Measurements from ENCODE around the gene ETS1.

DNA sequence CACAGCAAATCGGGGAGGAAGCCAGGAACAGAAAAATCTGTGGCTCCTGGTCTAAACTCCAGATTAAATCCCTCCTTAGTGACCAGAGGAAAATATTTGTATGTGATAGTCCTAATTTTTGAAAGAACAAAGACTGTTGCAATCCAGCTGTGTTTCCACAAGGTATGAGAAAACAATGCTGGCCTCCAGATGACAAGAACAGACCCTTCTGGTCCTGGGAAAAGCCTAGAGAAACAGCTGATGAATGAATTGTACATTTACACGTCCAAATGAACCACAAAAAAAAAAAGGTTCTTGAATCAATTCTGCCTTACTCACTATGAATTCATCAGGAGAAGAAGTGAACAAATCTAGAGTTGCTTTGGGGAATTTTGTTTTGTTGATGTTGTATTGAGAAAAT lies 63.7 kb downstream of the ETS1 start:
- TF ChIP-seq, protein P1, sequence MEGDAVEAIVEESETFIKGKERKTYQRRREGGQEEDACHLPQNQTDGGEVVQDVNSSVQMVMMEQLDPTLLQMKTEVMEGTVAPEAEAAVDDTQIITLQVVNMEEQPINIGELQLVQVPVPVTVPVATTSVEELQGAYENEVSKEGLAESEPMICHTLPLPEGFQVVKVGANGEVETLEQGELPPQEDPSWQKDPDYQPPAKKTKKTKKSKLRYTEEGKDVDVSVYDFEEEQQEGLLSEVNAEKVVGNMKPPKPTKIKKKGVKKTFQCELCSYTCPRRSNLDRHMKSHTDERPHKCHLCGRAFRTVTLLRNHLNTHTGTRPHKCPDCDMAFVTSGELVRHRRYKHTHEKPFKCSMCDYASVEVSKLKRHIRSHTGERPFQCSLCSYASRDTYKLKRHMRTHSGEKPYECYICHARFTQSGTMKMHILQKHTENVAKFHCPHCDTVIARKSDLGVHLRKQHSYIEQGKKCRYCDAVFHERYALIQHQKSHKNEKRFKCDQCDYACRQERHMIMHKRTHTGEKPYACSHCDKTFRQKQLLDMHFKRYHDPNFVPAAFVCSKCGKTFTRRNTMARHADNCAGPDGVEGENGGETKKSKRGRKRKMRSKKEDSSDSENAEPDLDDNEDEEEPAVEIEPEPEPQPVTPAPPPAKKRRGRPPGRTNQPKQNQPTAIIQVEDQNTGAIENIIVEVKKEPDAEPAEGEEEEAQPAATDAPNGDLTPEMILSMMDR (IDR thresholded peaks at IDR 0.05; ENCODE audit: borderline replicate concordance, extremely low read depth, low read length, poor library complexity, severe bottlenecking): no peak
- no peak for TF ChIP-seq EZH2 (IDR thresholded peaks at IDR 0.05; ENCODE audit: borderline replicate concordance, low read depth, low read length, severe bottlenecking)

Data from DND-41 (cell line).